Measurements from ENCODE around the gene ATP8B4.

DNA sequence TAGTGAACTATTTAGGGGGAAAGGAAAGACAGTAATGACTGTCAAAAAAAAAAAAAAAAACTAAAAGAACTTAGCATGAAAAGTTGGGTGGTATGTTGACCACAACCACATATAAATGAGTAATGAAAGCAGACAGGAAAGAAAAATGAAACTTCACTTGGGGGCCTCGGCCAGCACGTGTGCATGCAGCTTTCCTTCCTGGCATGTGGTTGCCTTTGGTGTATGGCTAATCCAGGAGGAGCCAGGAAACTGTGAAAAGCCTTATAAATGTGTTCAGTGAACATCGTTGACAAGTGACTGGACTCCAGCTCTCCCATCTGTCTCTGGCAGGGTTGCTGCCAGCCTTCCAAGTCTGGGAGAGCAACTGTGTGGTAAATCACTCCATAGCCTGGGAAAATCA is 303.1 kb downstream of the ATP8B4 start:
- TF ChIP-seq, protein P1, sequence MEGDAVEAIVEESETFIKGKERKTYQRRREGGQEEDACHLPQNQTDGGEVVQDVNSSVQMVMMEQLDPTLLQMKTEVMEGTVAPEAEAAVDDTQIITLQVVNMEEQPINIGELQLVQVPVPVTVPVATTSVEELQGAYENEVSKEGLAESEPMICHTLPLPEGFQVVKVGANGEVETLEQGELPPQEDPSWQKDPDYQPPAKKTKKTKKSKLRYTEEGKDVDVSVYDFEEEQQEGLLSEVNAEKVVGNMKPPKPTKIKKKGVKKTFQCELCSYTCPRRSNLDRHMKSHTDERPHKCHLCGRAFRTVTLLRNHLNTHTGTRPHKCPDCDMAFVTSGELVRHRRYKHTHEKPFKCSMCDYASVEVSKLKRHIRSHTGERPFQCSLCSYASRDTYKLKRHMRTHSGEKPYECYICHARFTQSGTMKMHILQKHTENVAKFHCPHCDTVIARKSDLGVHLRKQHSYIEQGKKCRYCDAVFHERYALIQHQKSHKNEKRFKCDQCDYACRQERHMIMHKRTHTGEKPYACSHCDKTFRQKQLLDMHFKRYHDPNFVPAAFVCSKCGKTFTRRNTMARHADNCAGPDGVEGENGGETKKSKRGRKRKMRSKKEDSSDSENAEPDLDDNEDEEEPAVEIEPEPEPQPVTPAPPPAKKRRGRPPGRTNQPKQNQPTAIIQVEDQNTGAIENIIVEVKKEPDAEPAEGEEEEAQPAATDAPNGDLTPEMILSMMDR (IDR thresholded peaks at IDR 0.05; ENCODE audit: extremely low read depth in 1 of 2, insufficient read depth in 1 of 2, low read depth in 1 of 2, low read length in 2 of 2): no peak
- TF ChIP-seq EZH2 (IDR thresholded peaks at IDR 0.05; ENCODE audit: borderline replicate concordance, low read depth, low read length, severe bottlenecking) (no peak), POLR2A (IDR thresholded peaks at IDR 0.05; ENCODE audit: low read depth, low read length) (no peak), MYC (IDR thresholded peaks at IDR 0.05; ENCODE audit: low read depth, low read length) (no peak)

Measured in endothelial cell of umbilical vein (primary cell).